Kidney (tissue), 14 donors: ENCODE measurements around the gene TMEM212. TPM values are rescaled to one million over a fixed set of nuclear protein-coding genes. Genes with fewer than 3 reads are reported as not detected.
A peak's percentile ranks its signal among the peaks of the same experiment; 100 is the strongest.

Experiments used
- DNase-seq, 5 donors: peaks; one replicate each; pipeline ENCODE4 v3.0.0-alpha.2; 2013 to 2020
- FAIRE-seq: peaks from 2 replicates; lab custom pipeline; 2012; peaks lifted over from hg19 to GRCh38; lab: Jason Lieb, UNC
- H3K27ac ChIP-seq, 2 donors: one replicate each; pipeline ENCODE4 v1.7.0; 2013; ENCODE audit warnings: low read depth in 2 of 2, low read length in 2 of 2, inconsistent platforms in 1 of 2
- H3K27me3 ChIP-seq: one replicate; pipeline ENCODE4 v1.7.1; 2013; ENCODE audit warnings: low read length, inconsistent platforms; ENCODE audit not compliant: control insufficient read depth, insufficient read depth
- H3K36me3 ChIP-seq, 3 donors: one replicate each; pipeline versions ENCODE4 v1.7.0 to v1.7.1; 2013; ENCODE audit warnings: low read length in 3 of 3, control low read depth in 1 of 3, inconsistent platforms in 1 of 3; ENCODE audit not compliant: insufficient read depth in 3 of 3, control insufficient read depth in 2 of 3
- H3K4me1 ChIP-seq, 3 donors: one replicate each; pipeline versions ENCODE4 v1.7.0 to v1.7.1; 2013; ENCODE audit warnings: low read length in 3 of 3, inconsistent platforms in 1 of 3, low read depth in 1 of 3; ENCODE audit not compliant: control insufficient read depth in 2 of 3, insufficient read depth in 2 of 3
- H3K4me3 ChIP-seq, 3 donors: one replicate each; pipeline versions ENCODE4 v1.7.0 to v1.8.1; 2013; ENCODE audit warnings: low read length in 3 of 3, control low read depth in 1 of 3, inconsistent platforms in 1 of 3
- H3K9ac ChIP-seq, 3 donors: one replicate each; pipeline versions ENCODE4 v1.7.0 to v1.7.1; 2013; ENCODE audit warnings: low read length in 3 of 3, control low read depth in 1 of 3, inconsistent platforms in 1 of 3
- H3K9me3 ChIP-seq, 3 donors: one replicate each; pipeline versions ENCODE4 v1.7.0 to v1.7.1; 2013; ENCODE audit warnings: low read length in 3 of 3, control low read depth in 1 of 3, inconsistent platforms in 1 of 3; ENCODE audit not compliant: control insufficient read depth in 2 of 3, insufficient read depth in 1 of 3
- CTCF ChIP-seq: IDR thresholded peaks from 3 replicates; pipeline ENCODE4 v1.5.1; 2012; ENCODE audit warnings: mild to moderate bottlenecking, moderate library complexity, borderline replicate concordance; ENCODE audit not compliant: insufficient read depth; ENCODE audit errors: extremely low read depth
- intact Hi-C: fragments of 100-400 bp; cut with DNase I; formaldehyde crosslinking; loops from one replicate; pipeline ENCODE4 v1.11.1; 2022
- polyA plus RNA-seq: library from polyadenylated mRNA; stranded (reverse); fragments of 350-450 nt; fragmentation: Illumina TruSeq; extraction: RNeasy Lipid Tissue Mini Kit (QIAGEN cat#74804); gene quantifications from one replicate; pipeline ENCODE4 v1.2.3, GENCODE V29; 2014; ENCODE audit warnings: low read depth, low replicate concordance; ENCODE audit not compliant: insufficient read depth
- total RNA-seq: library from RNA; stranded (reverse); fragmentation: NEBNext Ultra II Directional; extraction: Animal tissue kit (Norgen Biotek cat#: 25700); gene quantifications from one replicate; pipeline ENCODE4 v1.2.1, GENCODE V29; 2021
- donor health status: control.
- donor health status: control.
- donor health status: control.
- donor health status: control.
- donor health status: control.
- donor health status: DM: yes; HTN: yes; CAD: no.
- donor health status: Normal renal cell carcinoma (clear cell type).

TMEM212 gene
- total and polyA plus RNA-seq, 2 donors from 2014 or later, result not detected

DNA sequence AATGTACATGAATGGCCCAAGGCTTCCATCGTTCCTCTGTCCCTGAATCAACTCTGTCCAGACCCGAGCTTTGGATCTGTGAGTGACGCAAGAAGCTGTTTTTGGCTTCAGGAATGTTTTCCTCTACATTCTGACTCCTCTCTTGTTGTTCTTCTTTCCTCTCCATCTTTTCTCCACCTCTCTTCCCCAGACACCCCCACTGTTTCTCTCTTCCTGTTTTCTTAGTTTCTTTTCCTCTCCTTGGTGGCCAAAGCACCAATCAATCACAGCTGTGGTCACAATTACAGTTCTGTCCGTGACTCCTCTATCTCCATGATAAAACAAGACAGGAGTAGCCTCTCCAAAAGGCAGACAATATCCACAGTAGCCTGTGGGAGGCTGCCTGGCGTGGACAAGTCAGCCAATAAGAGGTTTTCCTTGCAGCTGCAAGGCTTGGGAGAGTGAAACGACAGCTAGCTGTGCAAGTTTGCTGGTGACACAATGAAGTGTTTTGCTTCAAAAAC lies 4.9 kb upstream of the TMEM212 start:
- DNase-seq (peak; percentile 47 to 80 (median 56)), FAIRE-seq (no peak)
- Histone ChIP-seq H3K9me3 (no peaks in the 10 kb centered on the region), H3K9ac (no peak overlapping the region), H3K36me3 (no peaks in the 10 kb centered on the region), H3K4me3 (peak overlapping the region in 2 of 3 donors; percentile 13 to 21), H3K4me1 (peaks cover 0 to 3% (median 0%) of the 10 kb centered on the region in 3 donors), H3K27ac (no peak overlapping the region), H3K27me3 (no peaks in the 10 kb centered on the region)
- intact Hi-C loops, result no loop called here
- TF ChIP-seq CTCF, result no peak

DNA sequence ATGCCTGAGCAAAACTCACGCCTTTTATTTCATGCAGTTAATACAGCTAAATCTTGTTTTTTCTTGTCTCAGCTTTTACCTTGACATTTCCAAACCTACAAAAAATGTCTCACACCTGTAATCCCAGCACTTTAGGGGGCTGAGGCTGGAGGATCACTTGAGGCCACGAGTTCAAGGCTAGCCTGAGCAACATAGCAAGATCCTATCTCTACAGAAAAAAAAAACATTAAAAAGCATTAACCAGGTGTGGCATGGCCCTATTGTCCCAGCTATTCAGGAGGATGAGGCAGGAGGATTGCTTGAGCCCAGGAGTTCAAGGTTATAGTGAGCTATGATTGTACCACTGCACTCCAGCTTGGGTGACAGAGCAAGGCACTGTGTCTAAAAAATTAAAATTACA lies 3.9 kb upstream of the TMEM212 start:
- intact Hi-C loops, result no loop called here
- no peak overlapping the region for H3K9ac ChIP-seq
- H3K27me3 ChIP-seq, result no peaks in the 10 kb centered on the region
- H3K4me1 ChIP-seq, result peaks cover 0 to 3% (median 0%) of the 10 kb centered on the region in 3 donors
- no peaks in the 10 kb centered on the region for H3K9me3 ChIP-seq
- no peaks in the 10 kb centered on the region for H3K36me3 ChIP-seq
- H3K4me3 ChIP-seq, result no peak overlapping the region
- H3K27ac ChIP-seq, result no peak overlapping the region
- FAIRE-seq (no peak), DNase-seq (no peak)
- no peak for TF ChIP-seq CTCF

DNA sequence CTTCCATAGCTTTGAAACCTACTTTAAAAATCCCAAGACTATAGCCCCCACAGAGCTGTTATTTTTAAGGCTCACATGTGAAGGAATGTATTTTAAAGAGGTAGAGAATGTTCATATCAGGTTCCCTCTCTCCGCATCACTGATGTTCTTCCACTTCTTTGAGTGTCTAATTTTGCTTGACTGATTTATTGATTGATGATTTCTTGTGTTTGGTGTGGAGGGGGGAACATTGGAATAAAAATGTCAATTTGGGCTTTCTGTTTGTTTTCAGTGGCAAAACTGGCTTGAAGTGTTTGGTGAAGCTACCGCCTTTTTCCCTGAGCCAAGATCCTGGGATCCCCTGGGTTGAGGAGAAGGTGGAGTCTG lies 2.7 kb upstream of the TMEM212 start:
- intact Hi-C loops, result no loop called here
- Histone ChIP-seq H3K27me3 (no peaks in the 10 kb centered on the region), H3K4me3 (no peak overlapping the region), H3K4me1 (peaks cover 0 to 3% (median 0%) of the 10 kb centered on the region in 3 donors), H3K36me3 (no peaks in the 10 kb centered on the region), H3K9me3 (no peaks in the 10 kb centered on the region), H3K9ac (no peak overlapping the region), H3K27ac (no peak overlapping the region)
- DNase-seq (peak in 2 of 5 donors; percentile 50 to 67), FAIRE-seq (no peak)
- no peak for TF ChIP-seq CTCF
